Loucy (cell line): Measurements from ENCODE around the gene ARHGEF17.

Source experiments
- CTCF ChIP-seq: fragments of 200-600 bp; sonication (generic); conservative IDR thresholded peaks from 2 replicates; pipeline ENCODE4 v1.5.1; 2014; ENCODE audit warnings: mild to moderate bottlenecking, antibody characterized with exemption, low read length
- EZH2phosphoT487 ChIP-seq: fragments of 200-600 bp; IDR thresholded peaks from 2 replicates; pipeline ENCODE4 v1.6.1; 2018; ENCODE audit warnings: antibody characterized with exemption, mild to moderate bottlenecking, moderate library complexity, borderline replicate concordance

- no peak for TF ChIP-seq CTCF
- no peak for TF ChIP-seq EZH2phosphoT487
Measured at GRCh38 chr11:73317803-73318202, 9.7 kb downstream of the ARHGEF17 start.
